ENCODE results near the gene RNF113B. TPM values are rescaled to one million over a fixed set of nuclear protein-coding genes. Genes with fewer than 3 reads are reported as not detected.

RNF113B gene
- total and polyA plus RNA-seq, 2 donors (not counting 1 experiment from before 2014, with no cell fraction given) = not detected

DNA sequence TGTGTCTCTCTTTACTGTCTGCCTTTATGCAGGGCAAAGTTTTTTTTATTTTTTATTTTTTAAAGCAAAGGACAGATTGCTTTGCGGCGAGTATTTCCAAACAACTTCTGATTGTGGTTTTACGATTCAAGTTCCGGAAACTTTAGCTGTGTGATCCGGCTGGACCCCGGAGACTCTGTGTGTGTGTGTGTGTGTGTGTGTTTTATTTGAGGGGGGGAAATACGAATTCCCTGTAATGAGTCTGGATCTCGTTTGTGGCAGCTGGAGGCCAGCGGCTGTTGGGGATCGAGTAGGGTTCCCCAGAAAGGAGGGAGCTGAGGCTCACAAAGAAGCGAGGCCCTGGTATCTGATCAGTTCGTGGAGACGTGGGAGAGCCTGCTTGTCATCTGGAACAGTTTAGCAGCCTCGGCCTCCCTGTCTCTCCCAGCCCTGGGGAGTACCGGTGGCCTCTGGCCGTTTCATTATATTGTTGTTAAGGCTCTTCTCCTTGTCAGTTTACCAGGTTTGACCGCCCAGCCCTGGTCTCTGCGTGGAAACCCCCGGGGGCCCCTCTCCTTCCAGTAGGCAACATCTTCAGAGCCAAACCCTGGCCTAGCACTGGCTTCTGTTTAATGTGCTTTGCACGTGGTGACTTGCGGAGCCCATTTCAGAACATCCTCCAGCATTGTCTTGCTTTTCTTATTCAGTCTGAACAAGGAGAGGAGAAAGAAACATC is 32.9 kb downstream of the RNF113B start:
- Histone ChIP-seq H3K4me2 (replicated peaks; ENCODE audit: low read depth, low read length, poor library complexity, severe bottlenecking) (peak overlapping the region; percentile 74), H3K9me3 (ENCODE audit: control extremely low read depth in 1 of 3, control insufficient read depth in 2 of 3, insufficient read depth in 1 of 3, low read length in 2 of 3) (peaks cover 0 to 10% (median 1%) of the 10 kb centered on the region in 3 donors), H2AFZ (ENCODE audit: insufficient read depth, low read depth, low read length, poor library complexity, severe bottlenecking) (peak overlapping the region; percentile 28), H4K20me1 (ENCODE audit: control insufficient read depth, insufficient read depth, low read length, poor library complexity, severe bottlenecking) (no peaks in the 10 kb centered on the region), H3K27ac (ENCODE audit: low read length in 2 of 2) (no peak overlapping the region), H3K4me1 (ENCODE audit: control insufficient read depth in 2 of 2, insufficient read depth in 2 of 2, low read length in 2 of 2) (peaks cover 7 to 17% of the 10 kb centered on the region in 2 donors), H3K4me3 (ENCODE audit: control extremely low read depth in 1 of 5, extremely low read depth in 1 of 5, insufficient read depth in 1 of 5, low read depth in 2 of 5, low read length in 4 of 5) (peak overlapping the region in 1 of 5 experiments; percentile 24), H3K36me3 (replicated peaks in 1 of 2; ENCODE audit: control extremely low read depth in 1 of 2, control insufficient read depth in 1 of 2, extremely low read depth in 1 of 2, insufficient read depth in 2 of 2, low read length in 1 of 2) (no peaks in the 10 kb centered on the region), H3K9ac (ENCODE audit: low read length) (peak overlapping the region; percentile 26), H3K79me2 (ENCODE audit: control insufficient read depth, insufficient read depth, low read length) (no peaks in the 10 kb centered on the region), H3K27me3 (replicated peaks in 1 of 4; ENCODE audit: control extremely low read depth in 1 of 4, control insufficient read depth in 3 of 4, insufficient read depth in 4 of 4, low read length in 3 of 4) (peaks cover 0 to 25% (median 14%) of the 10 kb centered on the region in 4 experiments)
- peak overlapping the region; percentile 82 for H3K4me3 Mint-ChIP-seq
- H3K27ac Mint-ChIP-seq = no peak overlapping the region
- TF ChIP-seq, protein P1, sequence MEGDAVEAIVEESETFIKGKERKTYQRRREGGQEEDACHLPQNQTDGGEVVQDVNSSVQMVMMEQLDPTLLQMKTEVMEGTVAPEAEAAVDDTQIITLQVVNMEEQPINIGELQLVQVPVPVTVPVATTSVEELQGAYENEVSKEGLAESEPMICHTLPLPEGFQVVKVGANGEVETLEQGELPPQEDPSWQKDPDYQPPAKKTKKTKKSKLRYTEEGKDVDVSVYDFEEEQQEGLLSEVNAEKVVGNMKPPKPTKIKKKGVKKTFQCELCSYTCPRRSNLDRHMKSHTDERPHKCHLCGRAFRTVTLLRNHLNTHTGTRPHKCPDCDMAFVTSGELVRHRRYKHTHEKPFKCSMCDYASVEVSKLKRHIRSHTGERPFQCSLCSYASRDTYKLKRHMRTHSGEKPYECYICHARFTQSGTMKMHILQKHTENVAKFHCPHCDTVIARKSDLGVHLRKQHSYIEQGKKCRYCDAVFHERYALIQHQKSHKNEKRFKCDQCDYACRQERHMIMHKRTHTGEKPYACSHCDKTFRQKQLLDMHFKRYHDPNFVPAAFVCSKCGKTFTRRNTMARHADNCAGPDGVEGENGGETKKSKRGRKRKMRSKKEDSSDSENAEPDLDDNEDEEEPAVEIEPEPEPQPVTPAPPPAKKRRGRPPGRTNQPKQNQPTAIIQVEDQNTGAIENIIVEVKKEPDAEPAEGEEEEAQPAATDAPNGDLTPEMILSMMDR (IDR thresholded peaks at IDR 0.05) = no peak
- TF ChIP-seq EZH2 (IDR thresholded peaks at IDR 0.05; ENCODE audit: borderline replicate concordance, insufficient read depth, low read depth, low read length, poor library complexity, severe bottlenecking) = no peak
- DNase-seq = peak; percentile 5
- H3K4me1 Mint-ChIP-seq = peaks cover 8% of the 10 kb centered on the region
- WGBS (ENCODE audit: insufficient coverage) = 12% methylated on average over 18 of the region's 21 CpGs
- intact Hi-C loops (cut with micrococcal nuclease) = no loop called here
- ATAC-seq (ENCODE audit: low read depth) = no peak
- H3K9me3 Mint-ChIP-seq (ENCODE audit: insufficient read depth) = no peaks in the 10 kb centered on the region
- POLR2A ChIA-PET = no interaction called here
- CTCF ChIA-PET = no interaction called here
- H3K27me3 Mint-ChIP-seq = peaks cover 57% of the 10 kb centered on the region

DNA sequence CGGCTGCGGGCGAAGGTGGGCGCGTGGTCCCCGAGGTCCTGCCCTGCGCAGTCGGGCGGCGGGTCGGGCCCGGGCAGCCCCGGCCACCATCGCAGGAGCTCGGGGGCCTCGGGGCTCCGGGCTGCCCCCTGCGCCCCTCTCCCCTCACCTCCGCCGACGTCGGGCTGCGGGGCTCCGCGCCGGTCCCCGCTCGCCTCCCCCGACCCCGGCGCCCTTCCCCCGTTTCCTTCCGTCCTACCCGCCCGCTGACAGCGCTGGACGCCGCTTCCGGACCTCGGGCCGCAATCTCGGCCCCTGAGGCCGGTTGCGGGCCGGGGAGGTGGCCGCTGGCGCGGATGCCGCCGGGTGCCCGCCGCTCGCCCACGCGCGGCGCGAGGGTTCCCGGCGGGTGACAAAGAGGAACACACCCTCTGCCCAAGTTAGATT is 33.5 kb downstream of the RNF113B start:
- no peaks in the 10 kb centered on the region for H3K79me2 ChIP-seq (ENCODE audit: control insufficient read depth, insufficient read depth, low read length)
- TF ChIP-seq, protein P1 (IDR thresholded peaks at IDR 0.05) = no peak
- no peak for TF ChIP-seq EZH2 (IDR thresholded peaks at IDR 0.05; ENCODE audit: borderline replicate concordance, insufficient read depth, low read depth, low read length, poor library complexity, severe bottlenecking)
- peak overlapping the region; percentile 28 for H2AFZ ChIP-seq (ENCODE audit: insufficient read depth, low read depth, low read length, poor library complexity, severe bottlenecking)
- peak; percentile 6 for DNase-seq
- H4K20me1 ChIP-seq (ENCODE audit: control insufficient read depth, insufficient read depth, low read length, poor library complexity, severe bottlenecking) = no peaks in the 10 kb centered on the region
- ChIA-PET POLR2A (no interaction called here), CTCF (no interaction called here)
- WGBS (ENCODE audit: insufficient coverage) = 1% methylated on average over 60 of the region's 60 CpGs
- no peak overlapping the region for H3K27ac ChIP-seq (ENCODE audit: low read length in 2 of 2)
- H3K9ac ChIP-seq (ENCODE audit: low read length) = peak overlapping the region; percentile 26
- H3K9me3 Mint-ChIP-seq (ENCODE audit: insufficient read depth) = no peaks in the 10 kb centered on the region
- H3K4me1 Mint-ChIP-seq = peaks cover 8% of the 10 kb centered on the region
- H3K4me3 ChIP-seq (ENCODE audit: control extremely low read depth in 1 of 5, extremely low read depth in 1 of 5, insufficient read depth in 1 of 5, low read depth in 2 of 5, low read length in 4 of 5) = peak overlapping the region in 2 of 5 experiments; percentile 16 to 24
- intact Hi-C loops (cut with micrococcal nuclease) = no loop called here
- H3K27ac Mint-ChIP-seq = no peak overlapping the region
- ATAC-seq (ENCODE audit: low read depth) = no peak
- H3K36me3 ChIP-seq (replicated peaks in 1 of 2; ENCODE audit: control extremely low read depth in 1 of 2, control insufficient read depth in 1 of 2, extremely low read depth in 1 of 2, insufficient read depth in 2 of 2, low read length in 1 of 2) = no peaks in the 10 kb centered on the region
- peaks cover 0 to 10% (median 1%) of the 10 kb centered on the region in 3 donors for H3K9me3 ChIP-seq (ENCODE audit: control extremely low read depth in 1 of 3, control insufficient read depth in 2 of 3, insufficient read depth in 1 of 3, low read length in 2 of 3)
- H3K4me1 ChIP-seq (ENCODE audit: control insufficient read depth in 2 of 2, insufficient read depth in 2 of 2, low read length in 2 of 2) = peaks cover 7 to 17% of the 10 kb centered on the region in 2 donors
- peaks cover 0 to 25% (median 15%) of the 10 kb centered on the region in 4 experiments for H3K27me3 ChIP-seq (replicated peaks in 1 of 4; ENCODE audit: control extremely low read depth in 1 of 4, control insufficient read depth in 3 of 4, insufficient read depth in 4 of 4, low read length in 3 of 4)
- H3K27me3 Mint-ChIP-seq = peaks cover 57% of the 10 kb centered on the region
- H3K4me3 Mint-ChIP-seq = peak overlapping the region; percentile 82
- H3K4me2 ChIP-seq (replicated peaks; ENCODE audit: low read depth, low read length, poor library complexity, severe bottlenecking) = peak overlapping the region; percentile 74

Data from B cell (primary cell).